ENCODE measurements around the gene BCL11B.

BCL11B gene

GRCh38 chr14:99256483-99256874 is 15.5 kb downstream of the BCL11B start:
- no peak for DNase-seq

DNA sequence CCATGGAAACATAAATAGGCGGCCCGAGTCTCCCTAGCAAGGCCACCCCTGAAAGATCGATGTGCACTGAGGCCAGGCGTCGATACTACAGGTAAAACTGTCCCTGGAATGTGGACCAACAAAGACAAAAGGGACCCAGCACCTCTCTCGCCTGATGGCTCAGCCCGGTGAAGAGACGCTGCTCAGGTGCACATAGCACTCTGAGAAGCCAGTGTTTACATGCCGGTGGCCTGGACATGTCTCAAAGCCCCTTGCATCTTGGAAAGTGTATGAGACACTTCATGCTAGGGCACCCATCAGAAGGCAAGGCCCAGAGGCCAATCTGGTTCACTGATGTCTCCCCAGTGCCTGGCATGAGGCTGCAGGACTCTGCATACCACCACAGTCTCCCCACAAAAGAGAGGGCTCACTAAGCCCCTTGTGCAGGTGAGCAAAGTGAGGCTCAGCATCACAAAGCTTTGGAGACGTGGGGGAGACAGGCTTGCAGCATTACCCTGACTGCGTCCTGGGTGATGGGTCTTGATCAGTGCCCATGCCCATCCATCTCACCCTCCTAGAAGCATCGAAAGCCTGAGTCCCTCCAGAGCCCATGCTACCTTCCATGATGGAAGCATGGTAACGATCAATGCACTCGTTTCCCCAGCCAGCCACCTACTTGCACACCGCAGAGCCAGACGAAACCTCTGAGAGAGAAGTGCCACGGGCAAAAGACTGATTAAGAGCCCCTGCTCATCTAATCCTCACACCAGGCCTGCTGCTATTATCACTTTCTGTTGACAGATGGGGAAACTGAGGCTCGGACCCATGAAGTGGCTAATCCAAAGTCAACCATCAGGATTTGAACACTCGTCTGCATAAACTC is 16.1 kb downstream of the BCL11B start:
- no peak for DNase-seq

DNA sequence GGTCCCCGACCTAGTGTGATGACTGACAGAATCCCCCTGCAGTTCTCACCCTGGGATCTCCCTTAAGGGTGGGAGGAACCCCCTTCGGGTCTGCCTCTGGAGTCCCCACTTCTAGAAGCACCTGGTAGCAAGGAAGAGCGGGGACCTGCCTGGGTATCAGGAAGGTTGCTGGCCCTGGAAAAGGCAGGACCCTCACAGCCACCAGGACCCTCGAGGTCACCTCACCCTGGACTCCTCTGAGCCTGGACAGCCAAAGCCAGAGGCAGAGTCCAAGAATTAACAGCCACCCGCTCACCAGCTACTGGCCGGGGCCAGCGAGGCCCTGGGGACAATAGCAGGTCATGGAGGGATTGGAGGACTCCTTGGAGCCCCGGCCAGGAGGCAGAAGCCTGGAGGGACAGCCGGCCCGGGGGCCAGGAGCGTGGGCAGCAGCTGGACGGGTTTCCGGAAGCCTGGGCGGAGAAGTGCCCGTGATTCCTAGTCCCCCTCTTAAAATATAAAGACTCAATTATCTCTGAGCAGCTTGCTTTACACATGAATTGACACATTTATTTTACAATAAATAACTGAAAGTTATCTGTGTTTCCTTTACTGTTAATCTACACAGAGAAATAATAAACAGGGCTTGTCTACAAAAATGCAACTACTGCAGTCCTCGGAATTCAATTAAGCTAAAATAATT is 17.5 kb downstream of the BCL11B start:
- DNase-seq: no peak

DNA sequence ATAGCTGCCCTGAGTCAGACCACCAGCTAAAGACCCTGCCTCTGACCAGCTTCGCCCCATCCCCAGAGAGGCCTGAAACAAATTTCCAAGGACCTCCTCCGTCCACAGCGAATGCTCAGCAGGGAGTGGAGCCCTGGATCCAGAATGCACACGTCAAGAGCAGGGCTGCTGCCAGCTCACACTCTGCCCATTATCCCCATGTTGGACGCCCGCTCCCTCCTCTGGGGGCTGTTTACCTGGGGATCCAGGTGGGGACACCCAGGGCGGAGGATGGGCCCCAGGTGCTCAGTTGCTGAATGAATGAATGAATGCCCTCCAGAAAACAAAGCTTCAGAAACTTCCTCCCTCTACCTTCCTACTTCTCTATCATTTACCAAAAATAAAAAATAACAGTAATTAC is 18.1 kb downstream of the BCL11B start:
- no peak for DNase-seq

DNA sequence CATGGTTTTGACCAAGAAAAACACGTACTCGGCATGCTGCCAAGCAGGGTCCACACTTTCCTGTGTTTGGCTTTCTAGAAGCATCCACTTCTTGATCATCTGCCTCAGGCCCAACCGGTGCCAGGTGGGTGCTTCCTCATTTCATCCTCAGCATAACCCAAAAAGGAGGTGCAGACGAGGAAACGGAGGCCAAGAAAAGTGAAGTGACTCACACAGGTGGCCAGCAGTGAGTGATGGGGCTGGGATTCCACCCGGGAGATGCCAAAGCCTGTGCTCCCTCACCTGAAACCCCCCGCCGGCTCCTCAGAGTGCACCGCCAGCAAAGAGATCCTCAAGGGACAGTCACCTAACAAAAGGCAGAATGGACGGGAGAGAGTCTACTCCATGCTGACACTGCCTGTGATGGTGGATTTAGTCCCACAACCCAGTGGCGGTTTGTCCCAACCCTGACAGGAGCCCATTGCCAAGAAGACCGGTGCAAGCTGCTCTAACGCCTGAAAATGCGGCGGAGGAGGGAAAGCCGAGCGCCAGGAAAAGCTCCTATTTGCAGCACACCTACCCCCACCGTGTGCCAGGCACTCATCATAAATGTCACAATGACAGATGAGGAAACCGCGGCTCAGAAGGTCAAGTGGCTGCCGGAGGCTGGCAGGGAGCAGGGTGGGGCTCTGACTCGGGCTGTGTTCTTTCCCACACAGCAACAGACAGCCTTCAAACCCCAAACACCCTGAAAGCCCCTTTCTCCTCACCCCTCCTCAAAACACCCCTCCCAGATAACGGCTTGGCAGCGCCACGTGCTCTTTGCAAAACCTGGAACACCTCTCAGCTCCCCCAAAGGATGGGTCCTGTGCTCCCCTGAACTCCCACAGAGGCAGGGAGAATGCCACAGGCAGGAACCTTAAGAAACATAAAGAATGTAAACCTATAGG is 18.8 kb downstream of the BCL11B start:
- no peak for DNase-seq

DNA sequence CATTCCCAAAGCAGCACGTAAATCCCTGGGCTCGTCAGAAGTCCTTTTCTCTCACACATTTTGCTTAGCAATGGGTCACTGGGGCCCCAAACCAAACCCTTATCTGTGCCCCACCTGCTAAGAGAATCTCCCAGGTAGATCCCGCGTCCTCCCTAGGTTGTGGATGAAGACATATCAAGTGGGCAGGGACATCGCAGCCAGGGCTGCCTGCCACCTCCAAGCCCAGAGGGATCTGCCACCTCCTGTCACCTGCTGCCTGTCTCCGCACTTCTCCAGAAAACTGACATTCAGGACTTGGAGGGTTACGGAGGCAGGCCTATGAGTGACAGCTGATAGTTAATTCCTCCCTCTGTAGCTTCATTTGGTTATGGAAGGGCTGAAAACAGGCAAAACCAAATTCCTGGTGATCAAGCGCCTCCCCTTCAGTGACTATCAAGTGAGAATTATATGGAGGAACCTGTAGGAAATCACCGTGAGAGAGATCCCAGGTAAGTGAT is 19.5 kb downstream of the BCL11B start:
- DNase-seq: no peak

GRCh38 chr14:99251721-99252120 is 20.3 kb downstream of the BCL11B start:
- no peak for DNase-seq

DNA sequence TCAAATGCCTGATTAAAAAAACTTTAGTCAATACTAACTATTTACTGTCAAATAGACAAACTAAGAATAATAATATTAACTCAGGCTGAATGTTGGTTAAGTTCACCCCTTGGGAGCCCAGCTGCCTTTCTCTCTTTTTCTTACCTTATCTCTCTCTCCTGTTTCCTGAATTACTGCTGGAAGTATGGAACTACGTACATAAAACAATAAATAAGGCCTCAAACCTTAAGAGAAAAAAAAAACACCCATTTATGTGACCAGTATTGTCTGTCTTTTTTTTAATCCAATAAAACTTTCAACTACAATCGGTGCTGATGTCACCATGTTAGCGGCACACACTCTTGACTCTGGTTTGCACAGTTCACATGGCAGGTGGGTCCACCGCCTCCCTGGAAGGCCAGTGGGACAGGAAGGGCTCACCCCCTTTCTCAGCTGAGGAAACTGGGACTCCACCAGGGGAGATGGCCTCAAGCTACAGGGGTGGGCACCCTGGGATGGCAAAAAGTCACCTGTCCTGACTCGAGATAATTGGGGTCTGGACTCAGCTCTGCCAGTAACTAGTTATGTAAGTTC is 21.3 kb downstream of the BCL11B start:
- DNase-seq: no peak

DNA sequence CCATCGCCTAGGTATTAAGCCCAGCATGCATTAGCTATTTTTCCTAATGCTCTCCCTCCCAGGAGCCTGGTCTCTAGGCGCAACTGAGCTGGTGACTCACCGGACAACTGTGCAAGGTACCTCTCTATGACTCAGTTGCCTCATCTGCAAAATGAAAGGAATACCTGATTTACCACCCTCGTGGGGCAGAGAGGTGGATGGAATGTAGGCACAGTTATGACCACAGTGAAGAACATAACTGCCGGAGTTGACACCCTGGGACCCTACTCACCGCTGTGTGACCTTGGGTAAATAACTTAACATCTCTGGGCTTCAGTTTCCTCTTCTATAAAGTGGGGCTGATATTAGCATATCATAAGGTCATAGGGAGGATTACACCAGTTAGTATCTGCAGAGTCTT is 22.6 kb downstream of the BCL11B start:
- no peak for DNase-seq

DNA sequence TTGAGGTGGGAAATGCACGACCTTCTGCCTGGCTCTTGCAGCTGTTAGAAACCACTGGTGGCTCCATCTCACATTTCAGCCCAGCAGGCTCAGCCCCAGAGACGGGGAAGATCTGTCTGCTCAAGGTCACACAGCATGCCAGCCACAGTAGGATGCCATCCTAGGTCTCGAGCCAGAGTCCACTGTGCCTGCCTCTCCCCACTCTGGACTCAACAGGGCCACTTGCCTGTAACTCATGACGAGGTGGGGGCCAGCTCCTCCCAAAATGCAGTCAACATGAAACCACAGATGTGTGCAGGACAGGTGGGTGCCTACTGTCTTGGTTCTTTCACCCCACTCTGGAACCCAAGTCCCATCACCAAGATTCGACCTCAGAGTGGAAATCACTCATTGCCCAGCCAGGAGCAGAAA is 23.2 kb downstream of the BCL11B start:
- no peak for DNase-seq

GRCh38 chr14:99247772-99248171 is 24.2 kb downstream of the BCL11B start:
- DNase-seq: no peak

- DNase-seq: no peak
These were observed 24.8 kb downstream of the BCL11B start for GRCh38 chr14:99247101-99247729.

DNA sequence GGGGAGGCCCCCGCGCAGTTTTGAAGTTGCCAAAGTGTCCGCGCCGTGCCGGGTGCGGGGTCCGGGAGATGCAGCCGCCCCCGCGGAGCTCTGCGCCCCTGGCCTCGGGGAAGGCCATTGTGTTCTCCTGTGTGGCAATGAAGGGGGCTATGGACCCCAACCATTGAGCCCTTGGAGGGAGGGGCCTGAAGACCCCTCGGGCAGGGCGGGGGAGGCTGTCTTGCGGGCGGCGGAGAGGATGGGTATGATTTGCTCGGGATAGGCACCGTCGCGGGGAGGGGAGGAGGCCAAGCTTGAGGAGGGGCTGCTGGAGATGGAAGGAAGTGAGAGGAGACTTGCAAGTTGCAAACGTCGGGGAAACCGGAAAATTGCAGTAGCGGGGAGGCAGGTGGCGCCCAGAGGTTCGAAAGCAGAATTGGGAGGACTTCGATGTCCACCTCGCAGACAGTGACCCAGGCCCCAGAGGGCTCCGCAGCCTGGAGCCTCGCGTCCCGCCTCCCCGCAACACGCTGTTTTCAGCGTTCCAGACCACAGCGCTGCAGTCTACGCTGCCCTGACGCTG is 25.4 kb downstream of the BCL11B start:
- DNase-seq: no peak

GRCh38 chr14:99245564-99246511 is 26.2 kb downstream of the BCL11B start:
- no peak for DNase-seq

DNA sequence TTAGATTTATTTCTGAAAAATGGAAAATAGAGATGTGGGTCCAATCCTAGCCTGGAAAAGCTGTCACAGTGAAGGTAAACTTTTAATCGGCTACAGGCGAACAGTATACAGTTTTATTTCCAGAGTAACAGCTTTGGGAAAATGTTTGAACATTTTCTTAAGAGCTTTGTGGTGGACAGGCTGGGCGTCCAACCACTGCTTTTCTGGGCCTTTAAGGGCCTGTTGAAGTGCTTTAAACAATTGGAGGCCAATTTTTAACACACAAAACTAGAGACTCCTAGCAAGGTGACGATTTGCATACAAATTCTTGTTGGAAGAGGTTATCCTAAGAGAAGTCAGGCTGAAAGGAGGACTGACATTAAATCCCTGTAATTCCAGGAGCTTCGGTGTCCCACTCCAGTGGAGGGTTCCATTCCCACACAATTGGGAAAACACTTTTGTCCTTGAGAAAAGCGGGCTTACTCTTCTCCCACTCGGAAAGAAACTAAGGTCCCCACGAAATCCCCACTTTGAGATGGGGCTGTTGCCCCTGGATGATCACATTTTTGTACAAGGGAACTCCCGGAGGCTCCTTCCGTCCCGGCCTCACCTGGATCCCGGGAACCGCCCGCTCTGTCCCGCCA is 26.9 kb downstream of the BCL11B start:
- no peak for DNase-seq

GRCh38 chr14:99244367-99244901 is 27.6 kb downstream of the BCL11B start:
- DNase-seq: no peak

GRCh38 chr14:99242816-99243721 is 28.9 kb downstream of the BCL11B start:
- no peak for DNase-seq
